HT-29 (cell line): Measurements from ENCODE around the gene TNC. TPM values are rescaled to one million over a fixed set of nuclear protein-coding genes. Genes with fewer than 3 reads are reported as not detected.

Source experiments
- DNase-seq: peaks from one replicate; pipeline ENCODE4 v3.0.0-alpha.2; 2015; ENCODE audit warnings: low spot score
- total RNA-seq: library from RNA; depleted of rRNA; stranded (reverse); fragments of >200 nt; shearing (Covaris generic); gene quantifications from 2 replicates; pipeline ENCODE4 v1.2.3, GENCODE V29; 2014

TNC gene
- total RNA-seq, 1 experiment from 2014 or later, result 0.46 TPM

GRCh38 chr9:115103746-115104477 is 14.0 kb downstream of the TNC start:
- DNase-seq, result no peak

- no peak for DNase-seq
Measured at GRCh38 chr9:115099901-115100300, 18.1 kb downstream of the TNC start.

- no peak for DNase-seq
Measured at GRCh38 chr9:115098226-115098965, 19.6 kb downstream of the TNC start.

- no peak for DNase-seq
Measured at GRCh38 chr9:115093520-115093919, 24.4 kb downstream of the TNC start.

- peak; percentile 11 for DNase-seq
Measured at GRCh38 chr9:115090486-115090885, 27.5 kb downstream of the TNC start.

GRCh38 chr9:115088860-115089259 is 29.1 kb downstream of the TNC start:
- DNase-seq, result no peak

GRCh38 chr9:115086886-115087285 is 31.1 kb downstream of the TNC start:
- no peak for DNase-seq

GRCh38 chr9:115086461-115086860 is 31.5 kb downstream of the TNC start:
- DNase-seq, result no peak

- DNase-seq, result no peak
Measured at GRCh38 chr9:115085773-115086377, 32.1 kb downstream of the TNC start.

GRCh38 chr9:115084709-115085108 is 33.2 kb downstream of the TNC start:
- no peak for DNase-seq

- no peak for DNase-seq
Measured at GRCh38 chr9:115084157-115084556, 33.8 kb downstream of the TNC start.

- no peak for DNase-seq
Measured at GRCh38 chr9:115080242-115080641, 37.7 kb downstream of the TNC start.

- DNase-seq, result no peak
Measured at GRCh38 chr9:115079156-115079555, 38.8 kb downstream of the TNC start.

- no peak for DNase-seq
Measured at GRCh38 chr9:115073456-115073855, 44.5 kb downstream of the TNC start.

- no peak for DNase-seq
Measured at GRCh38 chr9:115071176-115071575, 46.8 kb downstream of the TNC start.

- DNase-seq, result no peak
Measured at GRCh38 chr9:115069771-115070170, 48.2 kb downstream of the TNC start.

- DNase-seq, result no peak
Measured at GRCh38 chr9:115069302-115069701, 48.7 kb downstream of the TNC start.

- DNase-seq, result no peak
Measured at GRCh38 chr9:115068031-115068430, 49.9 kb downstream of the TNC start.

- no peak for DNase-seq
Measured at GRCh38 chr9:115063058-115063845, 54.7 kb downstream of the TNC start.

GRCh38 chr9:115058684-115059315 is 59.2 kb downstream of the TNC start:
- DNase-seq, result no peak

- DNase-seq, result no peak
Measured at GRCh38 chr9:115058175-115058574, 59.8 kb downstream of the TNC start.
